K562 (cell line): ENCODE results near the gene GOSR1.

ENCODE experiments used
- BCOR ChIP-seq: fragments of 450-650 bp; IDR thresholded peaks from 2 replicates; pipeline ENCODE4 v1.6.1; 2016
- CTCF ChIP-seq, 3 experiments: IDR thresholded peaks in 2 of 3; conservative IDR thresholded peaks in 1 of 3; 2 replicates each; pipeline ENCODE4 v1.5.1; 2011 to 2012; ENCODE audit warnings: low read length in 3 of 3, mild to moderate bottlenecking in 3 of 3, control low read depth in 2 of 3, improper control_type of control experiment in 1 of 3, inconsistent platforms in 1 of 3, low read depth in 1 of 3, mixed read lengths in 1 of 3, moderate library complexity in 1 of 3; ENCODE audit not compliant: insufficient read depth in 2 of 3
- ELF1 ChIP-seq: fragments of 200-800 bp; sonication (Bioruptor generic); IDR thresholded peaks from 2 replicates; pipeline ENCODE4 v1.6.1; 2016; ENCODE audit warnings: missing genetic modification characterization, missing compliant biosample characterization
- FOXA1 ChIP-seq: fragments of 450-650 bp; IDR thresholded peaks from 2 replicates; pipeline ENCODE4 v1.6.1; 2016; ENCODE audit warnings: mild to moderate bottlenecking, borderline replicate concordance
- NR2C2 ChIP-seq, 2 experiments: fragments of 200-800 bp in 1 of 2; sonication (Bioruptor generic) in 1 of 2; sonication (generic) in 1 of 2; formaldehyde crosslinking in 1 of 2; IDR thresholded peaks; 2 replicates each; pipeline versions ENCODE4 v1.6.1 to v1.8.0; 2016 to 2022; ENCODE audit warnings: mild to moderate bottlenecking in 1 of 2, missing compliant biosample characterization in 1 of 2, missing genetic modification characterization in 1 of 2, missing genetic modification reagents in 1 of 2
- PHF21A ChIP-seq: fragments of 450-650 bp; IDR thresholded peaks from 2 replicates; pipeline ENCODE4 v1.6.1; 2017; ENCODE audit warnings: low read depth, borderline replicate concordance
- SIN3A ChIP-seq, 2 experiments: fragments of 150-350 bp in 1 of 2; IDR thresholded peaks; 2 replicates each; pipeline ENCODE4 v1.6.1; 2011 to 2016; ENCODE audit warnings: borderline replicate concordance in 2 of 2, low read depth in 2 of 2, low read length in 2 of 2, mild to moderate bottlenecking in 2 of 2, moderate library complexity in 2 of 2; ENCODE audit not compliant: control insufficient read depth in 1 of 2
- SMC3 ChIP-seq: conservative IDR thresholded peaks from 2 replicates; pipeline ENCODE4 v1.6.1; 2011; ENCODE audit warnings: low read depth, low read length, improper control_type of control experiment; ENCODE audit not compliant: insufficient read depth
- SP1 ChIP-seq: sonication (generic); formaldehyde crosslinking; IDR thresholded peaks from 2 replicates; pipeline ENCODE4 v1.8.1; 2022; ENCODE audit warnings: mild to moderate bottlenecking, missing genetic modification reagents
- TAF1 ChIP-seq: IDR thresholded peaks from 2 replicates; pipeline ENCODE4 v1.6.1; 2011; ENCODE audit warnings: mild to moderate bottlenecking, low read length, moderate library complexity; ENCODE audit not compliant: insufficient read depth, control insufficient read depth, severe bottlenecking; ENCODE audit errors: extremely low read depth
- ZSCAN29 ChIP-seq: fragments of 450-650 bp; IDR thresholded peaks from 2 replicates; pipeline ENCODE4 v1.6.1; 2017

DNA sequence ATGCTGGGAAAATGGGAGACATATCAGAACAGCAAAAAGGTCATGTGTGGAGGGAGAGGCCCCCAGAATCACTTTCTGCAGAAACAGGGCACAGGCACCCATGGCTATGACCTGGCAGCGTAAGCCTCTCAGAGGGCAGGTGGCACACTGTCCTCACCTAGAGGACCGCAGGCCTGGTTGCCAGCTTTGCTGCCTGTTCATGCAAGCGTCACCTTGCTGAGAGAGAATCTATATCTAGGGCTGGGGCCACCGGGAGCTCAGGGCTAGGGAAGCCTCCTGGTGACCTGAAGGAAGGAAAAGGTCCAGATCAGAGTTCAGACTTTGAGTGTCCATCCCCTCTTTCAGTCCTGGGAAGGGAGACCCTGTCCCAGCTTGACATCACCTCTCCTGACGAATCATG lies 78.7 kb downstream of the GOSR1 start:
- TF ChIP-seq SP1 (CRISPR knock-in tag) (no peak), CTCF (IDR thresholded peaks at IDR 0.05 in 2 of 3, conservative IDR thresholded peaks at IDR 0.05 in 1 of 3; ENCODE audit: insufficient read depth in 2 of 3, low read depth in 1 of 3, low read length in 3 of 3) (no peak), TAF1 (no peak), NR2C2 (CRISPR knock-in tag; IDR thresholded peaks at IDR 0.05) (no peak), NR2C2 (tag; IDR thresholded peaks at IDR 0.05) (no peak), SMC3 (no peak), ZSCAN29 (no peak), PHF21A (no peak), BCOR (no peak), ELF1 (no peak), FOXA1 (no peak), SIN3A (IDR thresholded peaks at IDR 0.05; ENCODE audit: borderline replicate concordance in 2 of 2, control insufficient read depth in 1 of 2, low read depth in 2 of 2, low read length in 2 of 2) (no peak)
